ENCODE measurements around the gene DNAL4. TPM values are rescaled to one million over a fixed set of nuclear protein-coding genes. Genes with fewer than 3 reads are reported as not detected.
A peak's percentile ranks its signal among the peaks of the same experiment; 100 is the strongest.

The DNAL4 gene
- total RNA-seq, 1 donor from 2014 or later, result 18.0 TPM

DNA sequence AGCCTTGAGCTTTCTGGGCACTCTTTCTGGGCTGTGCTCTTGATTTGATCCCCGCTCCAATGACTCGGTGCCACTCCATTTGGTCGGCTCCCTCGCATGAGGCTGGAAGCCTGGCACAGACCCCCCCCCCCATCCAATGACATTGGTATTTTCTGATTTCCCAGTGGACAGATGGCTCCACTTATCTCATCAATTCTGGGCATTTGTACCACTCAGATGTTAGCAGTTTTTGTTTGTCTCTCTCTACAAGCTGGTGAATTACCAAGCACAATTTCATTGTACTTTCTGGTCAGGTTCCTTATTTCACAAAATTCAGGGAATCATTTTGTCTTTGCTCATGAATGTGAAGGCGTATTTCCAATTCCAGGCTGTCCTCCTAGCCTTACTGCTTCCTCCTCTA is 9.1 kb downstream of the DNAL4 start:
- no peak for DNase-seq (ENCODE audit: low spot score in 2 of 2)
- no peaks in the 10 kb centered on the region for H3K9me3 ChIP-seq
- H3K27me3 ChIP-seq, result no peaks in the 10 kb centered on the region
- intact Hi-C loops (cut with DNase I), result loop anchor here (10.0 kb wide), 2 partner anchors 470 to 530 kb away; partner anchors contain the start of gene RPL3
- H3K4me3 ChIP-seq, result no peak overlapping the region
- peak overlapping the region in 1 of 2 donors; percentile 87 for H3K27ac ChIP-seq
- H3K36me3 ChIP-seq, result peaks cover 0 to 9% of the 10 kb centered on the region in 2 donors
- H3K4me1 ChIP-seq, result peaks cover 3 to 42% of the 10 kb centered on the region in 2 donors
- TF ChIP-seq, protein P1, sequence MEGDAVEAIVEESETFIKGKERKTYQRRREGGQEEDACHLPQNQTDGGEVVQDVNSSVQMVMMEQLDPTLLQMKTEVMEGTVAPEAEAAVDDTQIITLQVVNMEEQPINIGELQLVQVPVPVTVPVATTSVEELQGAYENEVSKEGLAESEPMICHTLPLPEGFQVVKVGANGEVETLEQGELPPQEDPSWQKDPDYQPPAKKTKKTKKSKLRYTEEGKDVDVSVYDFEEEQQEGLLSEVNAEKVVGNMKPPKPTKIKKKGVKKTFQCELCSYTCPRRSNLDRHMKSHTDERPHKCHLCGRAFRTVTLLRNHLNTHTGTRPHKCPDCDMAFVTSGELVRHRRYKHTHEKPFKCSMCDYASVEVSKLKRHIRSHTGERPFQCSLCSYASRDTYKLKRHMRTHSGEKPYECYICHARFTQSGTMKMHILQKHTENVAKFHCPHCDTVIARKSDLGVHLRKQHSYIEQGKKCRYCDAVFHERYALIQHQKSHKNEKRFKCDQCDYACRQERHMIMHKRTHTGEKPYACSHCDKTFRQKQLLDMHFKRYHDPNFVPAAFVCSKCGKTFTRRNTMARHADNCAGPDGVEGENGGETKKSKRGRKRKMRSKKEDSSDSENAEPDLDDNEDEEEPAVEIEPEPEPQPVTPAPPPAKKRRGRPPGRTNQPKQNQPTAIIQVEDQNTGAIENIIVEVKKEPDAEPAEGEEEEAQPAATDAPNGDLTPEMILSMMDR (IDR thresholded peaks at IDR 0.05), result no peak

DNA sequence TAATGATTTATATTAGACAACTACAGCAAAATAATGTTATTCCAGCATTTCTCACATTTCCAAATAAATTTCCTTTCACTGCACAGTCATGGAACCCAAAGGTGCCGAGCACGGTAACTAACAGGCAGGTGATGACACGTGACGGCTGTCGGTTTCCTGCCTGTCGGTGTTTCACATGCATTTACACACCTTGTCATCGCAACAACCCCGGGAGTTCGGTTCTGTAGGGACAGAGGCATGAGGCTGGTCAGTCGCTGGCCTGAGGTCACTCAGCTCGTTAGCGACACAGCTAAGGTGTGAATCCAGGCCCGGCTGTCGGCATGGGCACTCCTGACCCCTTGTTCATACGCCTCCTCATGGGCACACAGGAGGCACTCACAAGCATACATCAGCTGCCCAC is 9.9 kb downstream of the DNAL4 start:
- Histone ChIP-seq H3K27me3 (no peaks in the 10 kb centered on the region), H3K4me1 (peaks cover 3 to 40% of the 10 kb centered on the region in 2 donors), H3K9me3 (no peaks in the 10 kb centered on the region), H3K27ac (no peak overlapping the region), H3K4me3 (no peak overlapping the region), H3K36me3 (peaks cover 6 to 14% of the 10 kb centered on the region in 2 donors)
- no peak for DNase-seq (ENCODE audit: low spot score in 2 of 2)
- TF ChIP-seq, protein P1 (IDR thresholded peaks at IDR 0.05), result no peak
- intact Hi-C loops (cut with DNase I), result loop anchor here (10.0 kb wide), 2 partner anchors 471 to 531 kb away; partner anchors contain the start of gene RPL3

DNA sequence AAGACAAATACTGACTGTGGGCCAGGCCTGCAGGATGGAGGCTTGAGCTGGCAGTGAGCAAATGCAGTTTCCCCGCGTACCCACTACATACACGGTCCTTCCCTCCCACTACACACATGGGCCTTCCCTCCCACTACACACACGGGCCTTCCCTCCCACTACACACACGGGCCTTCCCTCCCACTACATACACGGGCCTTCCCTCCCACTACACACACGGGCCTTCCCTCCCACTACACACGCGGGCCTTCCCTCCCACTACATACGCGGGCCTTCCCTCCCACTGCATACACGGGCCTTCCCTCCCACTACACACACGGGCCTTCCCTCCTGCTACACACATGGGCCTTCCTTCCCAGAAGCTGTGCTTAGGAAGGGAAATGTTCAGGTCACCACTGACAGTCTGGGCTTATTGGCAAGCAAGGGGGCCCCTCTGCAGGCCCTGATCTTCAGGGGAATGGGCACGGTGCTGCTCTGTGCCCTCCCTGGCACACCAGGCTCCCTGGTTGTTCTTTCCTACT is 10.8 kb downstream of the DNAL4 start:
- intact Hi-C loops (cut with DNase I), result loop anchor here (10.0 kb wide), 2 partner anchors 472 to 532 kb away; partner anchors contain the start of gene RPL3
- DNase-seq (ENCODE audit: low spot score in 2 of 2), result no peak

DNA sequence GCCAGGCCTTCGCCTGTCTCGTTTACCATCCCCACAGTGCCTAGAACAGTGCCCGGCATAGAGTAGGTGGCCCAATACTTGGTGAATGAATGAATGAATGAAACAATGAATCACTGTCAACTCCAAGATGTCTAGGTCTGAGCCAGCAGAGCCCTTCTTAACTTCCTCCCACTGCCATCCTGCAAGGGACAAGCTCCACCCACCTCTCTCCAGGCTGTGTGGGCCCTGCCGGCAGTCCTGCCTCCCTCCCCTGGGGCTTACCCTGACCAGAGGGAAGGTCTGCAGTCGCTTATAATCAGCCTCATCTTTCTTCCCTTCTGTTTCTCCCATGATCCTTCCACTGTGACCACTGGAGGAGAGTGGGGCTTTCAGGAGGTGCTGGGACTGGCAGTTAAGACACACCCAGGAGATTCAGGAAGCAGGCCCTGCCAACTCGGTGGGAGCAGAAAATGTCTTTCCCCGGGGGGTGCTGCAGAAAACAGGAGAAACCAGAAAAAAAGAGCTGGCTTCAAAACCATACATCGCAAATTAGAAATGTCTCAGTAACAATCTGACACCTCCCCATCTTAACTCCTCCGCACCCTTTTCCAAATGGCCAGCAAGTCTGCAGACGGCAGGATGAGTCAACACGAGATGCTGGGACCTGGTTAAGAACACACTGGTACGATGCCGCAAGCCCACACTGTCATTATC is 11.4 kb downstream of the DNAL4 start:
- no peak overlapping the region for H3K4me3 ChIP-seq
- H3K27me3 ChIP-seq, result no peaks in the 10 kb centered on the region
- peaks cover 0 to 25% of the 10 kb centered on the region in 2 donors for H3K4me1 ChIP-seq
- TF ChIP-seq, protein P1 (IDR thresholded peaks at IDR 0.05), result no peak
- H3K27ac ChIP-seq, result peak overlapping the region; percentile 34 to 41
- H3K36me3 ChIP-seq, result peaks cover 11 to 16% of the 10 kb centered on the region in 2 donors
- no peaks in the 10 kb centered on the region for H3K9me3 ChIP-seq
- intact Hi-C loops (cut with DNase I), result loop anchor here (10.0 kb wide), 2 partner anchors 472 to 532 kb away; partner anchors contain the start of gene RPL3
- DNase-seq (ENCODE audit: low spot score in 2 of 2), result no peak

More for the DNA sequence above, 10.8 kb downstream of the DNAL4 start:
- Histone ChIP-seq H3K4me1 (peaks cover 3 to 31% of the 10 kb centered on the region in 2 donors), H3K36me3 (peaks cover 11 to 16% of the 10 kb centered on the region in 2 donors), H3K27me3 (no peaks in the 10 kb centered on the region), H3K9me3 (no peaks in the 10 kb centered on the region), H3K27ac (peak overlapping the region in 1 of 2 donors; percentile 39), H3K4me3 (no peak overlapping the region)
- TF ChIP-seq, protein P1 (IDR thresholded peaks at IDR 0.05), result no peak

DNA sequence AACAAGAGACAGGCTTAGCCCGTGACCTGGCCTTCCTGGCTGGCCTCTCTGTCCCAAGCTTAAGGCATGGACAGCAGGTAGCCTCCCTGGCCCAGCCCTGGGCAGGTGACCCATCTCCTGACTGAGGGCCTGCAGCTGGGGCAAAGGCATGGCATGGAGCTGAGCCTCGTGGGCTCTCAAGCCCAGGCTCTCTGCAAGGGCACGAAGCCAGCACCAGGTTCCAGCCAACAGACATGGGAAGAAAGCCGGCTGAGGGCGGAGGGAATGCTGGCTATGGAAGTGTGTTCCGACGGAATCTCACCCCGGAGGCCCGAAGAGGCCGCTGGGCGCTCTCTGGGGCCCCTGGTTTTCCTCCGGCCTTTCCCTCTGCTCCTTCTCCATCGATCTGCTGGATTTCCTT is 12.9 kb downstream of the DNAL4 start:
- H3K27me3 ChIP-seq, result no peaks in the 10 kb centered on the region
- no peak for DNase-seq (ENCODE audit: low spot score in 2 of 2)
- H3K4me1 ChIP-seq, result peaks cover 0 to 12% of the 10 kb centered on the region in 2 donors
- H3K4me3 ChIP-seq, result no peak overlapping the region
- no peak overlapping the region for H3K27ac ChIP-seq
- TF ChIP-seq, protein P1 (IDR thresholded peaks at IDR 0.05), result no peak
- no peaks in the 10 kb centered on the region for H3K9me3 ChIP-seq
- intact Hi-C loops (cut with DNase I), result loop anchor here (10.0 kb wide), 2 partner anchors 474 to 534 kb away; partner anchors contain the start of gene RPL3
- peaks cover 11 to 16% of the 10 kb centered on the region in 2 donors for H3K36me3 ChIP-seq

Data from ascending aorta (tissue), 2 donors.